ENCODE results near the gene CCDC134.
"Not testable (repeated sequence)": the region's sequence is repeated elsewhere in the genome, so short reads cannot be mapped to it uniquely, and the experiment has no call there.

CCDC134 gene

GRCh38 chr22:41825376-41825775 is 24.9 kb downstream of the CCDC134 start:
- DNase-seq (ENCODE audit: low read depth): no peak

DNA sequence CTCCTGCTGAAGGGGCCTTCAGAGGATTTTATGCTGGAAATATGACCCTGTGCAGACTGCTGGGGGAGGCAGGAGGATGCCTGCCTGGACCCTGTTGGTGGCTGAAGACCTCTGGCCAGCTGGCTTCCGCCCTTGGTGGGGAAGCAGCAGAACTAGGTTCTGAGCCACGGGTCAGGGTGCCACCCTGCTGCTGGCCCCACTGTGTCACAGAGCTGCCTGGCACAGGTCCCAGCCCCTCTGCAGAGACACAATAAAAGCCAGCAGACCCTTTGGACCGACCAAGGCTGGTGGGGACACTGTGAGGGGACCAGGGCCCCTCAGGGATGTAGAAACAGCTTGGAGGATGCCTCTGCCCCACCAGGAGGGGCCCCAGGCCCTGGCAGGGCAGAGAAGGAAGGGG is 25.5 kb downstream of the CCDC134 start:
- no peak for DNase-seq (ENCODE audit: low read depth)

- DNase-seq (ENCODE audit: low read depth): no peak
Measured at GRCh38 chr22:41826430-41827383, 26.2 kb downstream of the CCDC134 start.

DNA sequence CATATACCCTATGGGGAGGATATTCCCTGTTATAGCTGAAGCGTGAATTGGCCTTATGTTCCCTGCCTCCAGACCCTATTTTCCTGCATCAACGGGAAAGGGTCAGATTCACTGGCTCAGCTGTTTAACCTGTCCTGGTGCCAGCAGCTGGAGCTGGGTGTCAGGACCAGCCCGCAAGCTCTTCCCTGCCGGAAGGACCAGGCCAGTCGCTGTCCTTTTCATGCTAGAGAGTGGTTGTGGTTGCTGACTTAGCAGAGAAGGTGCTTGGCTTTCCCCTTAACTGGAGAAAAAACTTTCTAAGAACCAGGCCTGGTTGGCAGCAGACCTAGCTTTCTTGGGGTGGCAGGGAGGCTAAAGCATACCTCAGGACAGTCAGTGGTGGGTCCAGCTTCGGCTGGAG is 27.2 kb downstream of the CCDC134 start:
- no peak for DNase-seq (ENCODE audit: low read depth)

- no peak for DNase-seq (ENCODE audit: low read depth)
Measured at GRCh38 chr22:41828516-41828915, 28.0 kb downstream of the CCDC134 start.

DNA sequence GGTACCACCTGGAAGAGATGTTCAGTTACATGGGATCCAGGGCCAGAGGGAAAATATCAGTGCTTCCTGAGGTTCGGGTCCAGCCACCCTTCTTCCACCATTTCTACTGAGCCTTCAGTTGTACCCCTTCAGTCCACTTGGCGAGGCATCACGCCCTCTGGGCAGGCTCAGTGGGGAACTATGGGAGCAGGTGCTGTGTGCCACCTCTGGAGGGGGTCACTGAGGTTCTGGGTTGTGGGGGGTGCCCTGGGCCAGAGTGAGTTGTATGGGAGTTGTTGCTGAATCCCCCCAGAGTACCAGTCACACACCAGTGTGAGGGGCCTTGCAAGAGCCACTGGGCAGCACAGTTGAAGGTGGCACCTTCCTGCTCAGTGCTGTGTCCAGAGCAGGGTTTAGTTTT is 29.7 kb downstream of the CCDC134 start:
- DNase-seq (ENCODE audit: low read depth): no peak

- peak; percentile 71 for DNase-seq (ENCODE audit: low read depth)
Measured at GRCh38 chr22:41831383-41831782, 30.9 kb downstream of the CCDC134 start.

- DNase-seq (ENCODE audit: low read depth): no peak
Measured at GRCh38 chr22:41831828-41832552, 31.5 kb downstream of the CCDC134 start.

- DNase-seq (ENCODE audit: low read depth): peak; percentile 100
Measured at GRCh38 chr22:41832553-41833368, 32.3 kb downstream of the CCDC134 start, which contains the start of gene SREBF2. SREBF2 (plus strand) TSS chr22:41833105; CDS start chr22:41833271, 166 bp downstream.

GRCh38 chr22:41833369-41834004 is 33.0 kb downstream of the CCDC134 start:
- DNase-seq (ENCODE audit: low read depth): no peak

DNA sequence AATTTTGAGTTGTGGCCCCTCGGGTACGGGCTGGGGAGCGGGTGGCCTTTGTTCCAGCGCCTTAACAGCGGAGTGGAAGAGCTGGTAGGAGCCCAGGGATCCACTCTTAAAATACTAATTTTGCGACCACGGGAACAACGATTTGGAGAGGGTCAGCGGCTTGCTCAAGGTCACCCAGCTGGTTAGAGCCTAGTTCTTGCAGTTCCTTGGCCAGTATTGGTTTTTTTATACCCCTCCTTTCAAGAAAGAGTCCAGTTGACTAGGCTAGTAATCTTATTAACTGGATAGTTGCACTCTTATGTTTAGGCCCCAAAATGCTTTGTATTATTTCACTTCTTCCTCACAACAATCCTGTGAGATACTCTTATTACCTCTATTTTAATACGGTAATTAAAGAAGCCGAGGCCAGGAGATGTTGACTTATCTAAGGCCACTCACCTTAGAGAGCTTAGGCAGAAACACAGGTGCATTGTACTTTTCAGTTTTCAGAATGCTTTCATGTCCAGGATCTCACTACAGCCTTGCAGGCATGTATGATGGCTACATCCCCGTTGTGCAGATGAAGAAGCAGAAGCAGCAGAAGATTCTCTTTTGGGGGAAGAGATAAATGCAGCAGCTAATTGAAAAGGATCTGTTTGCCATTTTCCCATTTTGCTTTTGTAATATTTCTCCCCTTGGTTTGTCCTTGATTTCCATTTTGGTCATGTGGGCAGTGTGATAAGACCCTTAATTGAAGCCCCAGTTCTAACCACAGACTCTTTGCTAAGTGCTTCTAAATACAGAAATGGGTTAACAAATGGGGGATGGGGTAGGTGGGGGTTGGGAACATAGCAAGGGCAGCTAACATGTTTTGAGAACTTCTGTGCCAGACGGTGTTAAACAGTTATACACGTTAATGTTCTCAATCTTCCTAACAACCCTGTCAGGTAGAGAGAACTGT is 33.8 kb downstream of the CCDC134 start:
- no peak for DNase-seq (ENCODE audit: low read depth)

DNA sequence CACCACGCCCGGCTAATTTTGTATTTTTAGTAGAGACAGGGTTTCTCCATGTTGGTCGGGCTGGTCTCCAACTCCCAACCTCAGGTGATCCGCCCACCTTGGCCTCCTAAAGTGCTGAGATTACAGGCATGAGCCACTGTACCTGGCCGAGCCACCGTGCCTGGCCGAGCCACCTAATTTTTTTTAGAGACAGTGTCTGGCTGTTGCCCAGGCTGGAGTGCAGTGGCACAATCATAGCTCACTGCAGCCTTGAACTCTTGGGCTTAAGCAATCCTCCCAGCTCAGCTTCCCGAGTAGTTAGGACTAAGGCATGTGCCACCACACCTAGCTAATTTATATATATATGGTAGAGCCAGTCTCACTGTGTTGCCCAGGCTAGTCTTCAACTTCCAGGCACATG is 35.0 kb downstream of the CCDC134 start:
- not testable (repeated sequence) for DNase-seq (ENCODE audit: low read depth)

DNA sequence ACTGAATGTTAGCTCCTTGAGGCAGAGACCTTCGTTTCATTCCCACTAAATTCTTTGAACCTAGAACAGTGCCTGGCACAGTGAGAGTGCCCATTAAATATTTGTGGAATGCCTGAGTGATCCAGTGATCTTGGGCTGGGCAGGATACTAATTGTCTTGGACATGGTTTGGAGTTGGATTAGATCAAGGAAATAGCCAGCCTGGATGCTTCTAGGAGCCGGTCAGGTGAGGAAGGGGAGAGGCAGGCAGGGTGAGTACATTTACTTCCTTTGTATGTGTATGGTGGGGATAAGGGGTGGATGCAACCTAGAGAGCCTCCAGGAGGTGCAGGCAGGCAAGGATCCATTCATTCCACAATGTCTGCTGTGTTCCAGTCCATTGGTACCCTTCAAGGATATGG is 36.1 kb downstream of the CCDC134 start:
- DNase-seq (ENCODE audit: low read depth): no peak

DNA sequence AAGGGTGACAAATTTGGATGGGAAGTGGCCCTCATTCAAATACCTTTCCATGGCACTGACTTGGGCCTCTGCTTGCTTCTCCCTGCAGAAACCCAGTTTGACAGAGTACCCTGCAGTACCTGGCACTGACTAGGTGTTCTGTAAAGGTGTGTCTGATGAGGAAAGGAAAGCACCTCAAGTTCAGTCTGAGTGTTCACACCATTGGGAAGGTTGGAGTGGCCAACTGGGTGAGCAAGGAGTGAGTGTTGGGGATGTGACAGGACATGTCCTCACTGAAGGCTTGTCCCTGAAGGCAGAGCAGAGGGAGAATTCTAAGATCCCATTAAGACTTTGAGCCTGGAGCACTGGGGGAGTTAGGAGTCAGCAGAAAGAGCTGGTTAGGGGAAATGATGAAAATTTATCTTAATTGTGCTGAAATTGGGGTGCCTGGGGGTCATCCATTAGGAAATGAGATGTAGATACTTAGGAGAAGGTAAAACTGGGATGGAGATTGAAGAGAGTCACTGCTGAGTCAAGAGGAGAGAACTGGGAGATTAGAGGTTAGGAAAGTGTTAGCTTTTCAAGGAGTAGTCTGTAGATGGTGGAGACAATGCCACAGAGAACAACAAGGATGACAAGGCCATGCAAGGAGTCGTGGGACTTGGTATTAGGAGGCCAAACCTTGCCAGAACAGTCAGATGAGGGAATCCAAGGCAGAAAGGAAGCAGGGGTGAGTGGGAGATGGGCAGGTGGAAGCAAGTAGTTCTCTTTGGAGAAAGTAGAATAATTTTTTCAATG is 38.6 kb downstream of the CCDC134 start:
- DNase-seq (ENCODE audit: low read depth): no peak

GRCh38 chr22:41840216-41840615 is 39.7 kb downstream of the CCDC134 start:
- no peak for DNase-seq (ENCODE audit: low read depth)

DNA sequence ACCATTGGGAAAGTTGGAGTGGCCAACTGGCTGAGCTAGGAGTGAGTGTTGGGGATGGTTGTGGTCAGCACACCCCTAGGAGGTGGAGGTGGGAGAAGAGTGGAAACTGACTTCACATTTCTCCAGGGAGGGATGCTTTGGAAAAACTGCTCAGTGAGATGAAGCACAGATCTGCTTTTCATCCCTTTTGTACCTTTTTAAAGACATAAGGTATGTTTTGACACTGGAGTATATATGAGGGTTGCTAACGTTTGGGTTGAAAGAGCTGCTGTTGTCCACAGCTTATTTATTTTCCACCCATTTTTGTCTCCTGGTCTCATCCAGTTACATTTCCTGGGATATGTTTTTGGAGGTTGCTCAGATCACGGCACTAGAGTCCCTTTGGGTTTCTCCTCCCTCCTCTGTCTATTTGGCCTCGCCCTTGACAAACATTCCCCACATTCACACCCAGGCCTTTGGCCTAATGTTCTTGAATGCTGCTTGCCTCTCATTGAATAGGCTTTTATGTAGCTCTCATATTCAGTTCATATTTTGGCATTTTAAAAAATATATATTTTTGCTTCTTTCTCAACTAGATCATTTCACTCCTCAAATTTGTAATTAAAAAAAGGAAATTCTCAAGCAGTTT is 40.7 kb downstream of the CCDC134 start:
- DNase-seq (ENCODE audit: low read depth): no peak

DNA sequence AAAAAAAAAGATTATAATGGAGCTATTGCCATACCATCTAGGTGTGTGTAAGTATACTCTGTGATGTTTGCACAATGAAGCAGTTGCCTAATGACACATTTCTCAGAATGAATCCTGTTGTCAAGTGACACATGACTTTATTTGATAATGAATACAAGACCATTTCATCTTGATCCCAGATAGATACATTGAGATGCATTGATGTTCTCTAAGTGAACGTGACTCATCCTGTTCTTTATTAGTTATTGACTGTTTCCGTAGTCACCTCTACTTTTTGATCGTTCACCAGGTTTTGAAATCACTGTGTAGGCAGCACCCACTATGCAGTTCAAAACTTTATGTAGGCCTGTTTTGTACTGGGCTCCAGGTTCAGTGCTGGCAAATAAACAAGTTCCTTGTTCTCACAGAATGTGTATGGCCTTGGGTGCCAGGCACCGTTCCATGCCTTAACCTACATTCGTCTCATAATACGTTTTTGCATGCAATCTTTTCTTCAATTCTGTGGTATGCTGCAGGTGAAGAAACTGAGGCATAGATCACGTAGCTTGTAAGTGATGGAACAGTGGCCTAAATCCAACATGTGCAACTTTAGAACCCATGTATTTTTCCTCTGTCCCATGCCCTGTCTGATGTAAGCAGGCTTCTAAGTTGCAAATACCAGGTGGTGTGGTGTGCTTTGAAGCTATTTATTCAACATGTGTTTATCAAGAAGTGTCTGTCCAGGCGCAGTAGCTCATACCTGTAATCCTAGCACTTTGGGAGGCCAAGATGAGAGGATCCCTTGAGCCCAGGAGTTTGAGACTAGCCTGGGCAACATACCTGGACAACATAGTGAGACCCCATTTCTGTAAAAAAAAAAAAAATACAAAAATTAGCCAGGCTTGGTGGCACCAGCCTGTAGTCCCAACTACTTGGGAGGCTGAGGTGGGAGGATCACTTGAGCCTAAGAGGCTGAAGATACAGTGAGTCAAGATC is 42.8 kb downstream of the CCDC134 start:
- DNase-seq (ENCODE audit: low read depth): no peak

DNA sequence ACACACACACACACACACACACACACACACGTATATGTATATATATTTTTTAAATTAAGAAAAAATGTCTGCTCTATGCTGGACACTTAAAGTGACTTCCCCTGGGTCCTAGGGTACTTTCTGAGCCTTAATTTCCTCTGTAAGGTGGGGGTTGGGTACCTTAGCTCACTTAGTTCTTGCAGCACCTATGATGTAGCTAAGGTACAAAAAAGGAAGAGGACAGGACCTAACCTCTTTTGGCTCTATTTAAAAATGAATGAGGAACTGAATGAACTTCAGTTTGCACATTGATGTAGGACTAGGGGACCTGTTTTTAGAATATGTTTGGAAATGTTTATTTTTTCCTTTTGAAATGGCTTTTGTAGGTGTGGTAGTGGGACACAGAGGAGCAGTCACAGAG is 43.6 kb downstream of the CCDC134 start:
- DNase-seq (ENCODE audit: low read depth): no peak

Data from fibroblast of gingiva (primary cell).